Measurements from ENCODE around the gene PRPF19. TPM values are rescaled to one million over a fixed set of nuclear protein-coding genes. Genes with fewer than 3 reads are reported as not detected.

Gene PRPF19
- total and polyA plus RNA-seq, 10 of the 15 experiments (the other 5 are each of a cell fraction or from before 2014, with no cell fraction given), result 8.7 to 170 (median 61.3) TPM

GRCh38 chr11:60936467-60937143 lies 30.2 kb upstream of the PRPF19 start:
- WGBS (ENCODE audit: insufficient coverage, insufficient replicate concordance, low lambda C conversion rate, missing lambda C conversion rate), result 84% methylated on average over 17 of the region's 18 CpGs
- Histone ChIP-seq H4K20me1 (ENCODE audit: control insufficient read depth, insufficient read depth) (no peaks in the 10 kb centered on the region), H3K36me3 (ENCODE audit: control insufficient read depth in 2 of 2, insufficient read depth in 2 of 2, low read length in 1 of 2) (peaks cover 14 to 18% of the 10 kb centered on the region in 2 experiments), H3K9me3 (replicated peaks; ENCODE audit: control insufficient read depth, insufficient read depth, low read length) (no peaks in the 10 kb centered on the region), H3K4me3 (no peak overlapping the region), H2AFZ (ENCODE audit: control insufficient read depth, low read depth, low read length) (no peak overlapping the region), H3K27me3 (replicated peaks in 1 of 2; ENCODE audit: control insufficient read depth in 2 of 2, insufficient read depth in 2 of 2, low read length in 1 of 2) (no peaks in the 10 kb centered on the region), H3K79me2 (ENCODE audit: control insufficient read depth, insufficient read depth, low read length) (no peaks in the 10 kb centered on the region), H3K9ac (ENCODE audit: control insufficient read depth, insufficient read depth, low read length) (no peak overlapping the region), H3K27ac (ENCODE audit: control insufficient read depth, insufficient read depth) (no peak overlapping the region), H3K4me2 (ENCODE audit: control insufficient read depth, insufficient read depth) (no peak overlapping the region), H3K4me1 (ENCODE audit: control insufficient read depth, insufficient read depth, low read length) (peaks cover 15% of the 10 kb centered on the region)
- CTCF ChIA-PET, result no interaction called here
- no peak for DNase-seq (ENCODE audit: low read depth, low spot score)
- POLR2A ChIA-PET, result no interaction called here
- BruUV-seq (replicated peaks), result no TSS peak
- SMC1A ChIA-PET (ENCODE audit: uncharacterized antibody, unreplicated experiment), result no interaction called here
- no peak for FAIRE-seq
- in situ Hi-C loops (cut with MboI), result no loop called here
- ATAC-seq, result no peak
- RAD21 ChIA-PET (ENCODE audit: unreplicated experiment), result no interaction called here
- intact Hi-C loops (cut with micrococcal nuclease; ENCODE audit: unreplicated experiment), result no loop called here
- TF ChIP-seq BCL3 (IDR thresholded peaks at IDR 0.05; ENCODE audit: borderline replicate concordance, insufficient read depth, low read depth, low read length, poor library complexity, severe bottlenecking) (peak; percentile 11), POLR2A (IDR thresholded peaks at IDR 0.05; ENCODE audit: low read depth, low read length) (peak; percentile 6; the same call in 1 of the 2 replicates), ZNF622 (IDR thresholded peaks at IDR 0.05) (no peak), RAD21 (IDR thresholded peaks at IDR 0.05; ENCODE audit: insufficient read depth, low read depth, low read length) (no peak), MTA3 (IDR thresholded peaks at IDR 0.05; ENCODE audit: borderline replicate concordance, low read length) (no peak), ZNF274 (IDR thresholded peaks at IDR 0.05; ENCODE audit: insufficient read depth, insufficient read length) (no peak), STAT3 (IDR thresholded peaks at IDR 0.05; ENCODE audit: low read depth, low read length) (no peak), BCLAF1 (IDR thresholded peaks at IDR 0.05) (no peak), IKZF2 (IDR thresholded peaks at IDR 0.05) (no peak), ZSCAN29 (IDR thresholded peaks at IDR 0.05) (no peak), RELA (IDR thresholded peaks at IDR 0.05; ENCODE audit: borderline replicate concordance, partially characterized antibody) (no peak), CHD4 (IDR thresholded peaks at IDR 0.05) (no peak), SRF (IDR thresholded peaks at IDR 0.05; ENCODE audit: low read depth in 2 of 2, low read length in 2 of 2) (no peak), CBX5 (IDR thresholded peaks at IDR 0.05; ENCODE audit: low read depth) (no peak), IRF5 (IDR thresholded peaks at IDR 0.05; ENCODE audit: borderline replicate concordance) (no peak), HCFC1 (IDR thresholded peaks at IDR 0.05; ENCODE audit: low read length) (no peak), SMAD1 (IDR thresholded peaks at IDR 0.05; ENCODE audit: low read depth, partially characterized antibody) (no peak), RBBP5 (conservative IDR thresholded peaks at IDR 0.05) (no peak), NBN (IDR thresholded peaks at IDR 0.05) (no peak), POLR2AphosphoS5 (IDR thresholded peaks at IDR 0.05; ENCODE audit: low read length) (peak; percentile 19; the same call in 1 of the 2 replicates)

All from GM12878 (cell line).